Activated CD8-positive, alpha-beta memory T cell treated with anti-CD3 and anti-CD28 coated beads for 36 hours (primary cell): ENCODE measurements around the gene GIPC3. TPM values are rescaled to one million over a fixed set of nuclear protein-coding genes. Genes with fewer than 3 reads are reported as not detected.
"Not testable (repeated sequence)": the region's sequence is repeated elsewhere in the genome, so short reads cannot be mapped to it uniquely, and the experiment has no call there.

Experiments
- CTCF ChIA-PET: fragments of 350-600 bp; sonication (Branson Sonifier 250); formaldehyde crosslinking; loops from one replicate; lab custom pipeline; 2021; ENCODE audit warnings: antibody characterized with exemption; lab: Charles Lee
- POLR2A ChIA-PET: fragments of 350-600 bp; sonication (Branson Sonifier 250); formaldehyde crosslinking; loops from one replicate; lab custom pipeline; 2021; ENCODE audit warnings: antibody characterized with exemption; lab: Charles Lee
- total RNA-seq, 2 experiments: library from RNA; stranded (reverse); gene quantifications; one replicate each; pipeline ENCODE4 v1.2.3, GENCODE V29; 2021

GIPC3 gene
- total RNA-seq, 2 experiments from 2014 or later = 0.44 to 0.67 TPM

- POLR2A ChIA-PET = no interaction called here
- CTCF ChIA-PET = interaction anchor here (1.5 to 4.7 kb wide), 3 partner anchors 10 to 39 kb away, joined by 3 to 43 read pairs (median 4); partner anchors contain the start of gene MFSD12
Observed at GRCh38 chr19:3547301-3547731, 38.0 kb upstream of the GIPC3 start.

GRCh38 chr19:3547767-3548282 lies 37.5 kb upstream of the GIPC3 start:
- CTCF ChIA-PET = interaction anchor here (0.5 to 4.7 kb wide), 3 partner anchors 10 to 171 kb away, joined by 3 to 43 read pairs (median 7); partner anchors contain the start of gene MFSD12
- POLR2A ChIA-PET = no interaction called here

GRCh38 chr19:3548606-3549005 lies 36.7 kb upstream of the GIPC3 start:
- POLR2A ChIA-PET = no interaction called here
- CTCF ChIA-PET = interaction anchor here (0.5 to 4.7 kb wide), 3 partner anchors 9 to 171 kb away, joined by 3 to 43 read pairs (median 7); partner anchors contain the start of gene MFSD12

- POLR2A ChIA-PET = interaction anchor here (1.1 kb wide), 1 partner anchor 11 kb away, joined by 3 read pairs; the partner anchor contains the start of gene TEKTIP1
- CTCF ChIA-PET = no interaction called here
Observed at GRCh38 chr19:3549816-3550215, 35.5 kb upstream of the GIPC3 start.

- ChIA-PET CTCF (no interaction called here), POLR2A (interaction anchor here (1.1 kb wide), 1 partner anchor 12 kb away, joined by 3 read pairs; the partner anchor contains the start of gene TEKTIP1)
Observed at GRCh38 chr19:3550947-3551791, 34.1 kb upstream of the GIPC3 start.

- ChIA-PET POLR2A (no interaction called here), CTCF (no interaction called here)
Observed at GRCh38 chr19:3551792-3552095, 33.5 kb upstream of the GIPC3 start.

GRCh38 chr19:3554254-3555083 lies 30.8 kb upstream of the GIPC3 start:
- POLR2A ChIA-PET = interaction anchor here (0.5 to 0.9 kb wide), 3 partner anchors 8 to 1556 kb away, joined by 4 to 7 read pairs (median 4); no protein-coding TSS in a partner anchor

GRCh38 chr19:3555653-3556422 lies 29.4 kb upstream of the GIPC3 start:
- CTCF ChIA-PET = interaction anchor here (0.6 to 5.2 kb wide), 5 partner anchors 9 to 116 kb away, joined by 3 to 43 read pairs (median 4); partner anchors contain the start of gene GIPC3
- POLR2A ChIA-PET = interaction anchor here (0.9 to 1.1 kb wide), 2 partner anchors 10 to 18 kb away, joined by 5 to 9 read pairs; no protein-coding TSS in a partner anchor

More at GRCh38 chr19:3554254-3555083, 30.8 kb upstream of the GIPC3 start:
- CTCF ChIA-PET = interaction anchor here (0.7 to 1.6 kb wide), 4 partner anchors 12 to 147 kb away, joined by 3 to 8 read pairs (median 4); partner anchors contain the start of gene TEKTIP1

- ChIA-PET POLR2A (interaction anchor here (0.6 to 1.1 kb wide), 3 partner anchors 9 to 17 kb away, joined by 3 to 9 read pairs (median 5); no protein-coding TSS in a partner anchor), CTCF (interaction anchor here (0.6 to 5.2 kb wide), 7 partner anchors 10 to 115 kb away, joined by 3 to 43 read pairs (median 4); partner anchors contain the start of gene GIPC3)
Observed at GRCh38 chr19:3556423-3556977, 28.8 kb upstream of the GIPC3 start.

GRCh38 chr19:3556978-3557460 lies 28.3 kb upstream of the GIPC3 start:
- ChIA-PET POLR2A (interaction anchor here (0.6 to 1.1 kb wide), 3 partner anchors 8 to 17 kb away, joined by 3 to 9 read pairs (median 5); no protein-coding TSS in a partner anchor), CTCF (interaction anchor here (0.6 to 5.2 kb wide), 7 partner anchors 10 to 282 kb away, joined by 3 to 43 read pairs (median 4); partner anchors contain the start of gene GIPC3)

- CTCF ChIA-PET = interaction anchor here (0.5 to 5.2 kb wide), 8 partner anchors 11 to 283 kb away, joined by 3 to 43 read pairs (median 4); no protein-coding TSS in a partner anchor
Observed at GRCh38 chr19:3557461-3558248, 27.6 kb upstream of the GIPC3 start, which contains the start of gene MFSD12. Gene MFSD12 (minus strand): TSS chr19:3557586. CDS start chr19:3557403, 183 bp downstream.

GRCh38 chr19:3563709-3564524 lies 21.4 kb upstream of the GIPC3 start:
- ChIA-PET POLR2A (no interaction called here), CTCF (no interaction called here)

More at GRCh38 chr19:3557461-3558248, 27.6 kb upstream of the GIPC3 start, which contains the start of gene MFSD12:
- POLR2A ChIA-PET = interaction anchor here (1.1 to 1.4 kb wide), 2 partner anchors 11 to 47 kb away, joined by 3 to 5 read pairs; no protein-coding TSS in a partner anchor

GRCh38 chr19:3565139-3565538 lies 20.1 kb upstream of the GIPC3 start:
- POLR2A ChIA-PET = interaction anchor here (0.7 kb wide), 1 partner anchor 8 kb away, joined by 3 read pairs; no protein-coding TSS in a partner anchor
- CTCF ChIA-PET = interaction anchor here (0.6 kb wide), 1 partner anchor 16 kb away, joined by 3 read pairs; no protein-coding TSS in a partner anchor

GRCh38 chr19:3570042-3570441 lies 15.2 kb upstream of the GIPC3 start:
- POLR2A ChIA-PET = not testable (repeated sequence)
- CTCF ChIA-PET = interaction anchor here (0.5 to 0.7 kb wide), 2 partner anchors 70 to 106 kb away, joined by 3 read pairs; partner anchors contain the start of gene DOHH

GRCh38 chr19:3570606-3571011 lies 14.7 kb upstream of the GIPC3 start:
- ChIA-PET CTCF (interaction anchor here (0.5 to 0.7 kb wide), 2 partner anchors 70 to 106 kb away, joined by 3 read pairs; partner anchors contain the start of gene DOHH), POLR2A (no interaction called here)
